Measurements from ENCODE around the gene PHLDA1. TPM values are rescaled to one million over a fixed set of nuclear protein-coding genes. Genes with fewer than 3 reads are reported as not detected.
A peak's percentile ranks its signal among the peaks of the same experiment; 100 is the strongest.

PHLDA1 gene
- total and polyA plus RNA-seq, 2 of the 13 experiments (the other 11 are each of a cell fraction or from before 2014, with no cell fraction given) = 33.8 to 41.0 TPM

GRCh38 chr12:75977952-75978671, 53.5 kb downstream of the PHLDA1 start (continued):
- TF ChIP-seq CCAR2 (optimal IDR thresholded peaks at IDR 0.05; ENCODE audit: low read depth, low read length) (no peak), FOSL1 (CRISPR knock-in tag; IDR thresholded peaks at IDR 0.05; ENCODE audit: borderline replicate concordance) (peak; percentile 99), ZSCAN29 (CRISPR knock-in tag; conservative IDR thresholded peaks at IDR 0.05) (peak; percentile 45; the same call in 1 of the 2 replicates), ZNF841 (CRISPR knock-in tag; IDR thresholded peaks at IDR 0.05; ENCODE audit: borderline replicate concordance) (no peak), ZBTB21 (CRISPR knock-in tag; IDR thresholded peaks at IDR 0.05) (no peak), FOSL2 (CRISPR knock-in tag; IDR thresholded peaks at IDR 0.05) (peak; percentile 100), ZNF563 (CRISPR knock-in tag; IDR thresholded peaks at IDR 0.05) (0 out of 2 replicates have a peak, but pooled peaks have one; percentile 49), DR1 (CRISPR knock-in tag; IDR thresholded peaks at IDR 0.05) (no peak), ZNF530 (CRISPR knock-in tag; IDR thresholded peaks at IDR 0.05; ENCODE audit: low read depth) (no peak), ZNF788 (CRISPR knock-in tag; IDR thresholded peaks at IDR 0.05; ENCODE audit: borderline replicate concordance) (peak; percentile 73; the same call in 1 of the 2 replicates), PATZ1 (CRISPR knock-in tag; IDR thresholded peaks at IDR 0.05) (peak; percentile 65), HNRNPK (IDR thresholded peaks at IDR 0.05; ENCODE audit: low read depth, low read length, poor library complexity, severe bottlenecking) (no peak), STAT5B (CRISPR knock-in tag; IDR thresholded peaks at IDR 0.05) (no peak), ZNF792 (CRISPR knock-in tag; IDR thresholded peaks at IDR 0.05) (peak; percentile 33; the same call in 1 of the 2 replicates), BCL6 (CRISPR knock-in tag; IDR thresholded peaks at IDR 0.05) (peak; percentile 89), FOXP4 (CRISPR knock-in tag; IDR thresholded peaks at IDR 0.05) (peak; percentile 94)
- TF ChIP-seq, protein P1, sequence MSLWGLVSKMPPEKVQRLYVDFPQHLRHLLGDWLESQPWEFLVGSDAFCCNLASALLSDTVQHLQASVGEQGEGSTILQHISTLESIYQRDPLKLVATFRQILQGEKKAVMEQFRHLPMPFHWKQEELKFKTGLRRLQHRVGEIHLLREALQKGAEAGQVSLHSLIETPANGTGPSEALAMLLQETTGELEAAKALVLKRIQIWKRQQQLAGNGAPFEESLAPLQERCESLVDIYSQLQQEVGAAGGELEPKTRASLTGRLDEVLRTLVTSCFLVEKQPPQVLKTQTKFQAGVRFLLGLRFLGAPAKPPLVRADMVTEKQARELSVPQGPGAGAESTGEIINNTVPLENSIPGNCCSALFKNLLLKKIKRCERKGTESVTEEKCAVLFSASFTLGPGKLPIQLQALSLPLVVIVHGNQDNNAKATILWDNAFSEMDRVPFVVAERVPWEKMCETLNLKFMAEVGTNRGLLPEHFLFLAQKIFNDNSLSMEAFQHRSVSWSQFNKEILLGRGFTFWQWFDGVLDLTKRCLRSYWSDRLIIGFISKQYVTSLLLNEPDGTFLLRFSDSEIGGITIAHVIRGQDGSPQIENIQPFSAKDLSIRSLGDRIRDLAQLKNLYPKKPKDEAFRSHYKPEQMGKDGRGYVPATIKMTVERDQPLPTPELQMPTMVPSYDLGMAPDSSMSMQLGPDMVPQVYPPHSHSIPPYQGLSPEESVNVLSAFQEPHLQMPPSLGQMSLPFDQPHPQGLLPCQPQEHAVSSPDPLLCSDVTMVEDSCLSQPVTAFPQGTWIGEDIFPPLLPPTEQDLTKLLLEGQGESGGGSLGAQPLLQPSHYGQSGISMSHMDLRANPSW (CRISPR knock-in tag; IDR thresholded peaks at IDR 0.05; ENCODE audit: borderline replicate concordance) = no peak
- TF ChIP-seq, protein P2, sequence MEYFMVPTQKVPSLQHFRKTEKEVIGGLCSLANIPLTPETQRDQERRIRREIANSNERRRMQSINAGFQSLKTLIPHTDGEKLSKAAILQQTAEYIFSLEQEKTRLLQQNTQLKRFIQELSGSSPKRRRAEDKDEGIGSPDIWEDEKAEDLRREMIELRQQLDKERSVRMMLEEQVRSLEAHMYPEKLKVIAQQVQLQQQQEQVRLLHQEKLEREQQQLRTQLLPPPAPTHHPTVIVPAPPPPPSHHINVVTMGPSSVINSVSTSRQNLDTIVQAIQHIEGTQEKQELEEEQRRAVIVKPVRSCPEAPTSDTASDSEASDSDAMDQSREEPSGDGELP (IDR thresholded peaks at IDR 0.05; ENCODE audit: borderline replicate concordance, low read depth) = peak; percentile 21; the same call in 1 of the 2 replicates
